Measurements from ENCODE around the gene MAGI2.

The MAGI2 gene

DNA sequence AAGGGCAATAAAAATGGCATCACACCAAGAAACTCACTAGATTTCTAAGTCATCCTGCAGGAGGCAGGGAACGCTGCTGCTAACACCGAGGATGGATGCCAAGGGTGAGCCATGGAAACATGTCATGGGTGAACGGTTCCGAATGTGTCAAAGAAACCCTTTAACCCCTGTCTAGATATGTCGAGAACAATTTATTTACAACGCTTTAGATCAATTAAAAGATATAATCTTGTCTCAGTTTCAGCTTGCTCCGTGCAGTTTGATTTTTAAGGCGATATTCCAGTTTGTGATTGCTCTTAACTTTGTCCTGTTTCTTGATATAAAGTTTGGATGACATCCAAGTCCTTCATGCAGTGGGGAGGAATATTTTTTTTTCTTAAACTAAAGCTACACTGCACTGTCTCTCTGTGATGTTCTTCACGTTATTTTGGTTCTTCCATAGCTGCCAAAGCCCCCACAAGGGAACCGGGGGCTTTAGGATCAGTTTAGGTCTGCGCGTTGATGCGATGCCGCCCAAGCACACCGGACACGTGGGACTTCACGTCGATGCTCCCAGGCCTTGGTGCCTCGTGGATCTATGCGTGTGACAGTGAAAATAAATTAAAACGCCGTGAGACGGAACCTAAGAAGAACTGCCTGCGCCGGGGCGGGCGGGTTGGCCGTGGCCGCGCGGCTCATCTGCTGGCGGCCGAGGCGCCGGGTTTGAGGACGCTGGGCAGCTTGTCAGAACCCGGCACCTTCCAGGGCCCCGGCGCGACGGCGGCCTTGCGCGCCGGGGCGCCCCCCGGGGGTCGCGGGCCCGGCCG is 1434.6 kb downstream of the MAGI2 start:
- peak overlapping the region; percentile 38 for H3K4me3 ChIP-seq (ENCODE audit: low read depth, low read length)
- DNase-seq (ENCODE audit: low read depth), result no peak
- TF ChIP-seq, protein P1, sequence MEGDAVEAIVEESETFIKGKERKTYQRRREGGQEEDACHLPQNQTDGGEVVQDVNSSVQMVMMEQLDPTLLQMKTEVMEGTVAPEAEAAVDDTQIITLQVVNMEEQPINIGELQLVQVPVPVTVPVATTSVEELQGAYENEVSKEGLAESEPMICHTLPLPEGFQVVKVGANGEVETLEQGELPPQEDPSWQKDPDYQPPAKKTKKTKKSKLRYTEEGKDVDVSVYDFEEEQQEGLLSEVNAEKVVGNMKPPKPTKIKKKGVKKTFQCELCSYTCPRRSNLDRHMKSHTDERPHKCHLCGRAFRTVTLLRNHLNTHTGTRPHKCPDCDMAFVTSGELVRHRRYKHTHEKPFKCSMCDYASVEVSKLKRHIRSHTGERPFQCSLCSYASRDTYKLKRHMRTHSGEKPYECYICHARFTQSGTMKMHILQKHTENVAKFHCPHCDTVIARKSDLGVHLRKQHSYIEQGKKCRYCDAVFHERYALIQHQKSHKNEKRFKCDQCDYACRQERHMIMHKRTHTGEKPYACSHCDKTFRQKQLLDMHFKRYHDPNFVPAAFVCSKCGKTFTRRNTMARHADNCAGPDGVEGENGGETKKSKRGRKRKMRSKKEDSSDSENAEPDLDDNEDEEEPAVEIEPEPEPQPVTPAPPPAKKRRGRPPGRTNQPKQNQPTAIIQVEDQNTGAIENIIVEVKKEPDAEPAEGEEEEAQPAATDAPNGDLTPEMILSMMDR (IDR thresholded peaks at IDR 0.05; ENCODE audit: low read depth, low read length, missing control alignments), result no peak
- in situ Hi-C loops (cut with HindIII; ENCODE audit: low sequenced_read_pairs), result no loop called here

DNA sequence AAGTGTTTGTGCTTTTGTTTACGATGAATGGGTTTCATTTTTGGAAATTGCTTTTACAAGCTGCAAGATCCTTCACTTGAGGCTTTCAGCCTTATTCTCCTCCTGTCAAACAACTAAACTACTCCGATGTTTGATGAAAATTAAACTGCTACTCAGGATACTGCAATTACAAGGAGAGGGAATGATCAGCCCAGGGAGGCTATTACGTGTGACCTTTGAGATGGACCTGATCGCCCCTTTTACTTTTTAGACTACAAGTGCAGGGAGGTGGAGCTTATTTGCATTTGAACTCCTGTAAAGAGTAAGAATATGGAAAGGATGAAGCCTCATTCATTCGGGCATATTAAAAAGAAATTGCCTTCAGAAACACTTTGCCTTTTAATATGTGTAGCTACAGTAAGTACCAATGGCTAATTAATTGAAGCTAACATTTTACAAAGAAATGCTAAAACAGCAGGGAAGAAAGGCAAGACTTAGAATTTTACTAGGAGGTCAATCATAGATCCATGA is 1435.8 kb downstream of the MAGI2 start:
- no peak for DNase-seq (ENCODE audit: low read depth)
- TF ChIP-seq, protein P1 (IDR thresholded peaks at IDR 0.05; ENCODE audit: low read depth, low read length, missing control alignments), result no peak
- H3K4me3 ChIP-seq (ENCODE audit: low read depth, low read length), result no peak overlapping the region

DNA sequence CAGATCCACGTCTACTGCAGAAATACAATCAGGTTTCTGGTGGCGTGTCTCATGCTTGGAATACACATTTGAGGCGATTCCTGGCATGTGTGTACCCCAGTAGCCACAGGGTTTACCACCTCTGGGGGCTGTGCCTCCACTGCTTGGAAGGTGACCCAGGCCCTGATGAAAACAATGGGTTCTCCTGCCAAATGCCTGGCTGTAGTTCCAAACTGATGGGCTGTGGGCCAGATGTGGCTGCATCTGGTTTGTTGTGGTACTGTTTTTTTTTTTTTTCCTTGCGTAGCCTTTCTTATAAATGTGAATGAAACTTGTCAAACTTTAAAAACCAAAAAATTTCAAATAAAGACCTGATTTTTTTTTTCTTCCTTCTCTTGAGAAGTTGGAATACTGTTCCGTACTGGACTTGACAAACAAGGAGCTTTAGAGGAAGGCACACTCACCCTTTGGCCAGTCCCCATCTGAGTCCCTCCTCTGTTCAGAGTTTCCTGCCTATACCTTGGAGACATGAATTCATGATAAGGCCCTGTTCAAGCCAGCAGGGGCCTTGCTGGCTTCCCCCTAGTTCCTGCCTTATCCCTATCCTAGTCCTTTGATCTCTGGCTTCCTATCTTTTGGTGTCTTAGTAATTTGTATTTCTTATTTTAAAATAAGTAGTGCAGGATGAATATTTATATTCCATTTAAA is 1437.8 kb downstream of the MAGI2 start:
- H3K4me3 ChIP-seq (ENCODE audit: low read depth, low read length), result no peak overlapping the region
- TF ChIP-seq, protein P1 (IDR thresholded peaks at IDR 0.05; ENCODE audit: low read depth, low read length, missing control alignments), result no peak
- in situ Hi-C loops (cut with HindIII; ENCODE audit: low sequenced_read_pairs), result no loop called here
- no peak for DNase-seq (ENCODE audit: low read depth)

More for the DNA sequence above, 1435.8 kb downstream of the MAGI2 start:
- in situ Hi-C loops (cut with HindIII; ENCODE audit: low sequenced_read_pairs), result no loop called here

DNA sequence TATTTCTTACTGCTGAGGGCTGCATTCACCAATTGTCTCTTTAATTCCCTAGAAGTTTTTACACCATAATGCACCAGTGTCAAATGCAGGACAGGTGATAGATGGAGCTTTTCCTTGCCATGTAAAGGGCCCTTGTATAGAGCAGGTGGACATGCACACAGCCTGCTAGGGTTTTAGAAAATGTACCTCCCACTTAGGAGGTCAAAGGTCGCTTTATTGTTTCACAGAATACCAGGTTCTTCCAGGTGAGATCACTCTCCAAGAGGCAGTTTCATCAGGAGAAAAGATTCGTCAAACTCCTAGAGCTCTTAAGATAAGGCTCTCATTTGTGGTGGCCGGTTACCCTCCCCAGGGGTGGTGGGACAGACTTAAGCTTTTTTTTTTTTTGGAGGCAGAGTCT is 1439.1 kb downstream of the MAGI2 start:
- no peak for DNase-seq (ENCODE audit: low read depth)
- H3K4me3 ChIP-seq (ENCODE audit: low read depth, low read length), result no peak overlapping the region
- in situ Hi-C loops (cut with HindIII; ENCODE audit: low sequenced_read_pairs), result no loop called here
- TF ChIP-seq, protein P1 (IDR thresholded peaks at IDR 0.05; ENCODE audit: low read depth, low read length, missing control alignments), result no peak

DNA sequence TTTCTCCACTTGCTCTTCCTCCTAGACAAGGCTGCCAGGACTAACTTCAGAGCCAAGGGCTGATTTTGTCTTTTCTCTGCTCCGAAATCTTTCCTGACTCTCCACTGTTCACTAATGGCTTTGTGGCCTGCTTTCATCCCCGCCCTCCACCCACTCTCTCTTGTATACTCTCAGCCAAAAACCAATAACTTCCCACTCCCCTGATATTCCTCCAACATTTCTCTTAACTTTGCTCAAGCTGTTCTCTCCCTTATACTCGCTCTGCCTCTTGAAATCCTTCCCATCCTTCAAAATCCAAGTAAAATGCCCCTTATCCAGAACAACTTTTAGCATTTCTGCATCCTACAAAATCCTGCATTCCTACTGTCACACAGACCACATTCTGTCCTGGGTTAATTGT is 1440.1 kb downstream of the MAGI2 start:
- in situ Hi-C loops (cut with HindIII; ENCODE audit: low sequenced_read_pairs), result no loop called here
- DNase-seq (ENCODE audit: low read depth), result no peak
- H3K4me3 ChIP-seq (ENCODE audit: low read depth, low read length), result no peak overlapping the region
- TF ChIP-seq, protein P1 (IDR thresholded peaks at IDR 0.05; ENCODE audit: low read depth, low read length, missing control alignments), result no peak

DNA sequence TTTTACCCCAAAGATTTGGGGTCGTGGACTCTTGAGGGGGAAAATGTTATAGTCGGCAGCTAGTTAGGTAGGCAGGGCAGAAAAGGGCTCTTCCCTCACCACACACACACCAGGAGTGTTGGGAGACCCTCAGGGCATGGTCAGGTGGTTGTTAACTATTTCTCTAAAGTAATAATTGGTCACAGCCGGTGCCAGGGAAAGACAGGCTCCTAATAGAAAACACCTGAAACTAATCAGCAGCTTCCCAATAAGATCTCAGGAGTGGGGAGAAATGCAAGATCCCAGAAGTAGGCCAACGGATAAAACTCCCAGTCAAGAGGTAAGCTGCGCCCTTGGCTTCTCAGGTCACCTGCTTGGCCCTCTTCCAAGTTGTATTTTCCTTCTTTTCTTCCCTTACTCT is 1441.8 kb downstream of the MAGI2 start:
- no peak overlapping the region for H3K4me3 ChIP-seq (ENCODE audit: low read depth, low read length)
- no peak for DNase-seq (ENCODE audit: low read depth)
- TF ChIP-seq, protein P1 (IDR thresholded peaks at IDR 0.05; ENCODE audit: low read depth, low read length, missing control alignments), result no peak
- in situ Hi-C loops (cut with HindIII; ENCODE audit: low sequenced_read_pairs), result no loop called here

Data from astrocyte of the cerebellum (primary cell).